Bronchial epithelial cell (primary cell): ENCODE measurements around the gene RANBP2. TPM values are rescaled to one million over a fixed set of nuclear protein-coding genes. Genes with fewer than 3 reads are reported as not detected.

Experiments
- DNase-seq: peaks from one replicate; pipeline ENCODE4 v3.0.0-alpha.2; 2010; ENCODE audit warnings: low read depth
- FAIRE-seq: peaks from 2 replicates; lab custom pipeline; 2011; peaks lifted over from hg19 to GRCh38; lab: Jason Lieb, UNC
- H3K27me3 ChIP-seq: 2 replicates; pipeline ENCODE4 v1.5.1; 2011; ENCODE audit warnings: low read length; ENCODE audit not compliant: control insufficient read depth, insufficient read depth
- H3K36me3 ChIP-seq: 2 replicates; pipeline ENCODE4 v1.5.1; 2011; ENCODE audit warnings: low read length; ENCODE audit not compliant: control insufficient read depth, insufficient read depth
- H3K4me3 ChIP-seq: 2 replicates; pipeline ENCODE4 v1.5.1; 2011; ENCODE audit warnings: mild to moderate bottlenecking, low read depth, low read length, control low read depth
- CTCF ChIP-seq: IDR thresholded peaks from 2 replicates; pipeline ENCODE4 v1.5.1; 2011; ENCODE audit warnings: mild to moderate bottlenecking, moderate library complexity, low read length, control low read depth, inconsistent platforms; ENCODE audit not compliant: insufficient read depth, severe bottlenecking
- total RNA-seq: library from RNA; depleted of rRNA; stranded (reverse); fragments of >200 nt; gene quantifications from 2 replicates; pipeline ENCODE4 v1.2.1, GENCODE V29; 2014

RANBP2 gene
- total RNA-seq, 1 donor from 2014 or later = 48.7 TPM

- FAIRE-seq (no peak), DNase-seq (peak; percentile 45)
- H3K4me3 ChIP-seq = no peak overlapping the region
- no peak for TF ChIP-seq CTCF
- no peaks in the 10 kb centered on the region for H3K36me3 ChIP-seq
- no peaks in the 10 kb centered on the region for H3K27me3 ChIP-seq
Observed at GRCh38 chr2:108825254-108825653, 106.0 kb downstream of the RANBP2 start.

GRCh38 chr2:108825736-108826135 is 106.5 kb downstream of the RANBP2 start:
- Histone ChIP-seq H3K4me3 (no peak overlapping the region), H3K27me3 (no peaks in the 10 kb centered on the region), H3K36me3 (no peaks in the 10 kb centered on the region)
- DNase-seq (peak; percentile 37), FAIRE-seq (no peak)
- no peak for TF ChIP-seq CTCF

- Histone ChIP-seq H3K36me3 (no peaks in the 10 kb centered on the region), H3K4me3 (no peak overlapping the region), H3K27me3 (no peaks in the 10 kb centered on the region)
- peak; percentile 46 for DNase-seq
- no peak for TF ChIP-seq CTCF
- FAIRE-seq = no peak
Observed at GRCh38 chr2:108829578-108830310, 110.5 kb downstream of the RANBP2 start.

GRCh38 chr2:108833219-108833618 is 113.9 kb downstream of the RANBP2 start:
- Histone ChIP-seq H3K4me3 (no peak overlapping the region), H3K27me3 (no peaks in the 10 kb centered on the region), H3K36me3 (no peaks in the 10 kb centered on the region)
- no peak for FAIRE-seq
- no peak for TF ChIP-seq CTCF
- no peak for DNase-seq

GRCh38 chr2:108834620-108835019 is 115.3 kb downstream of the RANBP2 start:
- DNase-seq (no peak), FAIRE-seq (no peak)
- H3K4me3 ChIP-seq = no peak overlapping the region
- TF ChIP-seq CTCF = no peak
- H3K27me3 ChIP-seq = no peaks in the 10 kb centered on the region
- H3K36me3 ChIP-seq = no peaks in the 10 kb centered on the region

- Histone ChIP-seq H3K27me3 (no peaks in the 10 kb centered on the region), H3K36me3 (no peaks in the 10 kb centered on the region), H3K4me3 (no peak overlapping the region)
- TF ChIP-seq CTCF = no peak
- no peak for FAIRE-seq
- DNase-seq = no peak
Observed at GRCh38 chr2:108835040-108835439, 115.8 kb downstream of the RANBP2 start.
